ENCODE measurements around the gene PSMB10.

PSMB10 gene

GRCh38 chr16:67936124-67936879 is at the start of gene PSMB10:
Gene PSMB10 (minus strand): TSS chr16:67936850. CDS start chr16:67936749, 101 bp downstream.
- no peaks in the 10 kb centered on the region for H3K79me2 ChIP-seq
- H3K27ac ChIP-seq = peak within 1 kb of the TSS; percentile 82
- no peaks in the 10 kb centered on the region for H3K36me3 ChIP-seq (ENCODE audit: control insufficient read depth, insufficient read depth, low read length)
- H3K4me3 ChIP-seq (ENCODE audit: low read depth, low read length) = peak within 1 kb of the TSS; percentile 89
- H3K9me3 ChIP-seq (ENCODE audit: control insufficient read depth, low read length) = no peaks in the 10 kb centered on the region
- H3K4me1 ChIP-seq = peaks cover 12% of the 10 kb centered on the region
- H3K4me2 ChIP-seq (ENCODE audit: low read length) = peak within 1 kb of the TSS; percentile 88
- H3K9ac ChIP-seq = peak within 1 kb of the TSS; percentile 58
- no peak for TF ChIP-seq CTCF (IDR thresholded peaks at IDR 0.05)
- peak within 1 kb of the TSS; percentile 86 for H2AFZ ChIP-seq
- H3K27me3 ChIP-seq (ENCODE audit: control insufficient read depth, insufficient read depth, low read length) = no peaks in the 10 kb centered on the region

- H3K27me3 ChIP-seq (ENCODE audit: control insufficient read depth, insufficient read depth, low read length) = no peaks in the 10 kb centered on the region
- H3K27ac ChIP-seq = no peak overlapping the region
- H2AFZ ChIP-seq = no peak overlapping the region
- no peaks in the 10 kb centered on the region for H3K4me1 ChIP-seq
- H3K36me3 ChIP-seq (ENCODE audit: control insufficient read depth, insufficient read depth, low read length) = no peaks in the 10 kb centered on the region
- H3K79me2 ChIP-seq = no peaks in the 10 kb centered on the region
- H3K4me3 ChIP-seq (ENCODE audit: low read depth, low read length) = no peak overlapping the region
- H3K4me2 ChIP-seq (ENCODE audit: low read length) = no peak overlapping the region
- TF ChIP-seq CTCF (IDR thresholded peaks at IDR 0.05) = no peak
- H3K9ac ChIP-seq = no peak overlapping the region
- H3K9me3 ChIP-seq (ENCODE audit: control insufficient read depth, low read length) = no peaks in the 10 kb centered on the region
These were observed 45.5 kb upstream of the PSMB10 start for GRCh38 chr16:67982011-67982696.

GRCh38 chr16:67979955-67980678 is 43.5 kb upstream of the PSMB10 start, which contains the start of gene DPEP3:
Gene DPEP3 (minus strand): TSS chr16:67980499. CDS start chr16:67980380, 119 bp downstream.
- H3K4me1 ChIP-seq = no peaks in the 10 kb centered on the region

GRCh38 chr16:67977469-67978227 is 41.0 kb upstream of the PSMB10 start:
- H3K4me3 ChIP-seq (ENCODE audit: low read depth, low read length) = no peak overlapping the region
- H3K9ac ChIP-seq = no peak overlapping the region
- H3K79me2 ChIP-seq = no peaks in the 10 kb centered on the region
- H3K4me1 ChIP-seq = no peaks in the 10 kb centered on the region
- H2AFZ ChIP-seq = no peak overlapping the region
- no peaks in the 10 kb centered on the region for H3K36me3 ChIP-seq (ENCODE audit: control insufficient read depth, insufficient read depth, low read length)
- no peak for TF ChIP-seq CTCF (IDR thresholded peaks at IDR 0.05)
- no peak overlapping the region for H3K4me2 ChIP-seq (ENCODE audit: low read length)
- H3K9me3 ChIP-seq (ENCODE audit: control insufficient read depth, low read length) = no peaks in the 10 kb centered on the region
- H3K27me3 ChIP-seq (ENCODE audit: control insufficient read depth, insufficient read depth, low read length) = no peaks in the 10 kb centered on the region
- no peak overlapping the region for H3K27ac ChIP-seq

More at GRCh38 chr16:67979955-67980678, 43.5 kb upstream of the PSMB10 start, which contains the start of gene DPEP3:
- TF ChIP-seq CTCF (IDR thresholded peaks at IDR 0.05) = no peak
- no peaks in the 10 kb centered on the region for H3K27me3 ChIP-seq (ENCODE audit: control insufficient read depth, insufficient read depth, low read length)
- H3K9me3 ChIP-seq (ENCODE audit: control insufficient read depth, low read length) = no peaks in the 10 kb centered on the region
- H3K79me2 ChIP-seq = no peaks in the 10 kb centered on the region
- H3K4me2 ChIP-seq (ENCODE audit: low read length) = no peak within 1 kb of the TSS
- H3K27ac ChIP-seq = no peak within 1 kb of the TSS
- H3K9ac ChIP-seq = no peak within 1 kb of the TSS
- no peak within 1 kb of the TSS for H3K4me3 ChIP-seq (ENCODE audit: low read depth, low read length)
- no peak within 1 kb of the TSS for H2AFZ ChIP-seq
- H3K36me3 ChIP-seq (ENCODE audit: control insufficient read depth, insufficient read depth, low read length) = no peaks in the 10 kb centered on the region
